Neural cell (in vitro differentiated cells): Measurements from ENCODE around the gene ZNF578. TPM values are rescaled to one million over a fixed set of nuclear protein-coding genes. Genes with fewer than 3 reads are reported as not detected.
"Not testable (repeated sequence)": the region's sequence is repeated elsewhere in the genome, so short reads cannot be mapped to it uniquely, and the experiment has no call there.

Source experiments
- H2AFZ ChIP-seq: fragments of 200-600, 300-800 bp; sonication (generic), shearing (Covaris generic); 2 replicates; pipeline ENCODE4 v1.6.0; 2014; ENCODE audit warnings: low read depth, mild to moderate bottlenecking, antibody characterized with exemption, low read length, moderate library complexity
- H3F3A ChIP-seq: fragments of 200-600 bp; shearing (Covaris generic); 2 replicates; pipeline ENCODE4 v1.6.1; 2016; ENCODE audit warnings: mild to moderate bottlenecking, moderate library complexity, mixed read lengths, antibody characterized with exemption, low read length; ENCODE audit not compliant: insufficient read depth, poor library complexity, severe bottlenecking
- H3K27ac ChIP-seq: fragments of 200-600, 300-800 bp; sonication (generic), shearing (Covaris generic); 2 replicates; pipeline ENCODE4 v1.5.1; 2014; ENCODE audit warnings: mild to moderate bottlenecking, low read length, moderate library complexity
- H3K27me3 ChIP-seq: fragments of 300-800, 200-600 bp; sonication (generic), shearing (Covaris generic); 2 replicates; pipeline ENCODE4 v1.6.0; 2014; ENCODE audit warnings: mild to moderate bottlenecking, low read depth, low read length, moderate library complexity; ENCODE audit not compliant: insufficient read depth
- H3K36me3 ChIP-seq: fragments of 300-800, 200-600 bp; sonication (generic), shearing (Covaris generic); 2 replicates; pipeline ENCODE4 v1.5.1; 2014; ENCODE audit warnings: mild to moderate bottlenecking, antibody characterized with exemption, low read length, moderate library complexity; ENCODE audit not compliant: insufficient read depth
- H3K4me2 ChIP-seq: fragments of 300-800, 200-600 bp; sonication (generic), shearing (Covaris generic); 2 replicates; pipeline ENCODE4 v1.6.0; 2014; ENCODE audit warnings: mild to moderate bottlenecking, low read length
- H3K4me3 ChIP-seq: fragments of 300-800, 200-600 bp; sonication (generic), shearing (Covaris generic); 2 replicates; pipeline ENCODE4 v1.5.1; 2014; ENCODE audit warnings: mild to moderate bottlenecking, low read length, moderate library complexity
- H3K79me2 ChIP-seq: fragments of 200-600 bp; shearing (Covaris generic); replicated peaks from 2 replicates; pipeline ENCODE4 v1.6.0; 2014; ENCODE audit warnings: mild to moderate bottlenecking, low read length, moderate library complexity; ENCODE audit not compliant: insufficient read depth
- H3K9ac ChIP-seq: fragments of 300-800, 200-600 bp; sonication (generic), shearing (Covaris generic); 2 replicates; pipeline ENCODE4 v1.6.1; 2016; ENCODE audit warnings: mild to moderate bottlenecking, low read length, mixed read lengths
- H3K9me2 ChIP-seq: fragments of 200-600 bp; shearing (Covaris generic); 2 replicates; pipeline ENCODE4 v1.6.1; 2016; ENCODE audit warnings: mild to moderate bottlenecking, low read length, mixed read lengths; ENCODE audit not compliant: insufficient read depth
- H3K9me3 ChIP-seq: fragments of 200-600, 300-800 bp; sonication (generic), shearing (Covaris generic); 2 replicates; pipeline ENCODE4 v1.6.1; 2016; ENCODE audit warnings: mild to moderate bottlenecking, mixed run types, low read length, moderate library complexity, mixed read lengths
- H4K20me1 ChIP-seq: fragments of 200-600 bp; shearing (Covaris generic); 2 replicates; pipeline ENCODE4 v1.6.1; 2016; ENCODE audit warnings: mild to moderate bottlenecking, mixed run types; ENCODE audit not compliant: insufficient read depth
- CTCF ChIP-seq: fragments of 450-650 bp; IDR thresholded peaks from 2 replicates; pipeline ENCODE4 v1.5.1; 2014; ENCODE audit warnings: antibody characterized with exemption, mild to moderate bottlenecking, moderate library complexity; ENCODE audit not compliant: poor library complexity, severe bottlenecking
- EP300 ChIP-seq: fragments of 450-650 bp; conservative IDR thresholded peaks from 2 replicates; pipeline ENCODE4 v1.6.1; 2014; ENCODE audit warnings: antibody characterized with exemption, mild to moderate bottlenecking, moderate library complexity; ENCODE audit not compliant: poor library complexity, severe bottlenecking
- EZH2 ChIP-seq: fragments of 200-600, 300-800 bp; shearing (Covaris generic), sonication (generic); IDR thresholded peaks from 2 replicates; pipeline ENCODE4 v1.6.1; 2014; ENCODE audit warnings: antibody characterized with exemption, low read length, borderline replicate concordance, mild to moderate bottlenecking; ENCODE audit not compliant: insufficient read depth, poor library complexity, severe bottlenecking
- MXI1 ChIP-seq: fragments of 450-650 bp; conservative IDR thresholded peaks from 2 replicates; pipeline ENCODE4 v1.6.1; 2014; ENCODE audit warnings: antibody characterized with exemption, mild to moderate bottlenecking; ENCODE audit not compliant: poor library complexity, severe bottlenecking
- POLR2AphosphoS5 ChIP-seq: IDR thresholded peaks from 2 replicates; pipeline ENCODE4 v1.6.1; 2012
- RAD21 ChIP-seq: fragments of 450-650 bp; conservative IDR thresholded peaks from 2 replicates; pipeline ENCODE4 v1.6.1; 2014; ENCODE audit warnings: antibody characterized with exemption, mild to moderate bottlenecking, moderate library complexity
- REST ChIP-seq: IDR thresholded peaks from 2 replicates; pipeline ENCODE4 v1.6.1; 2012; ENCODE audit warnings: borderline replicate concordance
- SMC3 ChIP-seq: fragments of 450-650 bp; conservative IDR thresholded peaks from 2 replicates; pipeline ENCODE4 v1.6.1; 2014; ENCODE audit warnings: antibody characterized with exemption, mild to moderate bottlenecking, moderate library complexity; ENCODE audit not compliant: poor library complexity
- TAF1 ChIP-seq: IDR thresholded peaks from 2 replicates; pipeline ENCODE4 v1.6.1; 2012; ENCODE audit warnings: low read depth
- polyA plus RNA-seq: library from polyadenylated mRNA; depleted of rRNA; stranded (reverse); fragments of >200 nt; gene quantifications from 2 replicates; pipeline ENCODE4 v1.2.3, GENCODE V29; 2014

Gene ZNF578
- polyA plus RNA-seq, 1 donor from 2014 or later = 0.47 TPM

GRCh38 chr19:52474351-52475127 is 21.2 kb downstream of the ZNF578 start:
- Histone ChIP-seq H4K20me1 (no peaks in the 10 kb centered on the region), H3F3A (no peaks in the 10 kb centered on the region), H3K79me2 (no peaks in the 10 kb centered on the region), H3K27ac (no peak overlapping the region), H3K36me3 (no peaks in the 10 kb centered on the region), H3K9ac (no peak overlapping the region), H3K9me2 (no peaks in the 10 kb centered on the region), H3K9me3 (peaks cover 38% of the 10 kb centered on the region), H2AFZ (no peak overlapping the region), H3K27me3 (no peaks in the 10 kb centered on the region), H3K4me2 (no peak overlapping the region), H3K4me3 (no peak overlapping the region)
- TF ChIP-seq SMC3 (no peak), CTCF (no peak), EP300 (no peak), POLR2AphosphoS5 (no peak), MXI1 (no peak), TAF1 (no peak), EZH2 (no peak), REST (no peak), RAD21 (no peak)

GRCh38 chr19:52484111-52484743 is 30.9 kb downstream of the ZNF578 start:
- H2AFZ ChIP-seq, H3F3A ChIP-seq, H3K79me2 ChIP-seq, H3K9me3 ChIP-seq, H3K9ac ChIP-seq, H3K27ac ChIP-seq, H3K27me3 ChIP-seq, H3K36me3 ChIP-seq, H4K20me1 ChIP-seq, H3K4me2 ChIP-seq, H3K4me3 ChIP-seq, H3K9me2 ChIP-seq: not testable (repeated sequence)

GRCh38 chr19:52485064-52485463 is 31.7 kb downstream of the ZNF578 start:
- not testable (repeated sequence) for H3K4me2 ChIP-seq, H3K9me2 ChIP-seq, H2AFZ ChIP-seq, H3K27me3 ChIP-seq, H3K4me3 ChIP-seq, H3K79me2 ChIP-seq, H3K36me3 ChIP-seq, H3F3A ChIP-seq, H3K27ac ChIP-seq, H3K9ac ChIP-seq, H4K20me1 ChIP-seq, H3K9me3 ChIP-seq

- H3K27me3 ChIP-seq, H3K36me3 ChIP-seq, H3K4me3 ChIP-seq, H4K20me1 ChIP-seq, H3K9me2 ChIP-seq, H3F3A ChIP-seq, H3K27ac ChIP-seq, H3K9ac ChIP-seq, H2AFZ ChIP-seq, H3K79me2 ChIP-seq, H3K9me3 ChIP-seq, H3K4me2 ChIP-seq: not testable (repeated sequence)
These were observed 32.3 kb downstream of the ZNF578 start for GRCh38 chr19:52485561-52486240.
